Activated CD8-positive, alpha-beta T cell treated with anti-CD3 and anti-CD28 coated beads for 36 hours (primary cell): ENCODE measurements around the gene PPP1R7. TPM values are rescaled to one million over a fixed set of nuclear protein-coding genes. Genes with fewer than 3 reads are reported as not detected.
A peak's percentile ranks its signal among the peaks of the same experiment; 100 is the strongest.

Experiments
- ATAC-seq: fragments of 200-7000 bp; cut with Tn5 transposase; one replicate; pipeline ENCODE4 v1.10.0; 2021; ENCODE audit warnings: mild to moderate bottlenecking, moderate library complexity
- CTCF ChIA-PET: fragments of 350-600 bp; sonication (Branson Sonifier 250); formaldehyde crosslinking; loops from one replicate; lab custom pipeline; 2021; ENCODE audit warnings: antibody characterized with exemption; lab: Charles Lee
- POLR2A ChIA-PET: fragments of 350-600 bp; sonication (Branson Sonifier 250); formaldehyde crosslinking; loops from one replicate; lab custom pipeline; 2021; ENCODE audit warnings: antibody characterized with exemption; lab: Charles Lee
- DNase-seq: peaks from one replicate; pipeline ENCODE4 v3.0.0-alpha.2; 2020
- H3K27ac Mint-ChIP-seq: one replicate; pipeline ENCODE4 v1.8.0; 2021; ENCODE audit warnings: mild to moderate bottlenecking, mixed read lengths
- H3K27me3 Mint-ChIP-seq: one replicate; pipeline ENCODE4 v1.8.0; 2021; ENCODE audit warnings: mixed read lengths
- H3K36me3 Mint-ChIP-seq: one replicate; pipeline ENCODE4 v1.8.0; 2021; ENCODE audit warnings: low read depth, mixed read lengths
- H3K4me1 Mint-ChIP-seq: one replicate; pipeline ENCODE4 v1.8.0; 2021; ENCODE audit warnings: low read depth, mixed read lengths
- H3K4me3 Mint-ChIP-seq: one replicate; pipeline ENCODE4 v1.8.0; 2021; ENCODE audit warnings: mild to moderate bottlenecking, moderate library complexity, mixed read lengths
- H3K9me3 Mint-ChIP-seq: one replicate; pipeline ENCODE4 v1.8.0; 2021; ENCODE audit warnings: mixed read lengths
- CTCF ChIP-seq: fragments of 200-600 bp; IDR thresholded peaks from one replicate; pipeline ENCODE4 v1.8.0; 2022; ENCODE audit warnings: antibody characterized with exemption, mild to moderate bottlenecking
- intact Hi-C: fragments of 100-400 bp; cut with micrococcal nuclease; formaldehyde crosslinking; loops from one replicate; pipeline ENCODE4 v1.10.0; 2022
- total RNA-seq, 2 experiments: library from RNA; stranded (reverse); gene quantifications; one replicate each; pipeline ENCODE4 v1.2.3, GENCODE V29; 2021

The PPP1R7 gene
- total RNA-seq, 2 experiments from 2014 or later: 82.9 to 88.7 TPM

- H3K4me3 Mint-ChIP-seq: peak overlapping the region; percentile 81
- POLR2A ChIA-PET: interaction anchor here (0.8 to 4.7 kb wide), 6 partner anchors 9 to 103 kb away, joined by 3 to 38 read pairs (median 6); partner anchors contain the start of genes MTERF4 and PASK
- no peak for TF ChIP-seq CTCF
- CTCF ChIA-PET: interaction anchor here (1.4 to 2.0 kb wide), 3 partner anchors 10 to 34 kb away, joined by 5 read pairs; partner anchors contain the start of gene MTERF4
- intact Hi-C loops: no loop called here
- peak; percentile 51 for ATAC-seq
- peak; percentile 85 for DNase-seq
- H3K9me3 Mint-ChIP-seq: no peaks in the 10 kb centered on the region
- H3K27ac Mint-ChIP-seq: peak overlapping the region; percentile 93
- no peaks in the 10 kb centered on the region for H3K27me3 Mint-ChIP-seq
- H3K36me3 Mint-ChIP-seq: peaks cover 45% of the 10 kb centered on the region
- peaks cover 42% of the 10 kb centered on the region for H3K4me1 Mint-ChIP-seq
Observed at GRCh38 chr2:241112592-241112991, 37.7 kb upstream of the PPP1R7 start.

GRCh38 chr2:241114836-241115235 is 35.4 kb upstream of the PPP1R7 start:
- Mint-ChIP-seq H3K4me3 (no peak overlapping the region), H3K9me3 (no peaks in the 10 kb centered on the region), H3K36me3 (peaks cover 37% of the 10 kb centered on the region), H3K27ac (no peak overlapping the region), H3K4me1 (peaks cover 23% of the 10 kb centered on the region), H3K27me3 (no peaks in the 10 kb centered on the region)
- TF ChIP-seq CTCF: no peak
- CTCF ChIA-PET: interaction anchor here (1.1 kb wide), 1 partner anchor 10 kb away, joined by 3 read pairs; no protein-coding TSS in a partner anchor
- ATAC-seq (no peak), DNase-seq (no peak)
- POLR2A ChIA-PET: interaction anchor here (0.9 kb wide), 1 partner anchor 13 kb away, joined by 3 read pairs; the partner anchor contains the start of gene MTERF4
- intact Hi-C loops: no loop called here

DNA sequence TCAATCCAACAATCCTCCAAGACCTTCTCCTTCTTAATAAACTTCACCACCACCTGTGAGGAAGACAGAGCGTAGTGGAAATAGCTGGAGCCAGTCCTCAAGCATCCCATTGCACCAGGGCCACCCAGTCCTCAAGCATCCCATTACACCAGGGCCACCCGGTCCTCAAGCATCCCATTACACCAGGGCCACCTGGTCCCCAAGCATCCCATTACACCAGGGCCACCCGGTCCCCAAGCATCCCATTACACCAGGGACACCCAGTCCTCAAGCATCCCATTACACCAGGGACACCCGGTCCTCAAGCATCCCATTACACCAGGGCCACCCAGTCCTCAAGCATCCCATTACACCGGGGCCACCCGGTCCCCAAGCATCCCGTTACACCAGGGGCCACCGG is 34.9 kb upstream of the PPP1R7 start:
- Mint-ChIP-seq H3K27ac (no peak overlapping the region), H3K4me1 (peaks cover 20% of the 10 kb centered on the region), H3K36me3 (peaks cover 40% of the 10 kb centered on the region), H3K9me3 (no peaks in the 10 kb centered on the region), H3K27me3 (no peaks in the 10 kb centered on the region), H3K4me3 (no peak overlapping the region)
- intact Hi-C loops: no loop called here
- POLR2A ChIA-PET: interaction anchor here (0.9 kb wide), 1 partner anchor 13 kb away, joined by 3 read pairs; the partner anchor contains the start of gene MTERF4
- no peak for TF ChIP-seq CTCF
- ATAC-seq (no peak), DNase-seq (no peak)
- CTCF ChIA-PET: interaction anchor here (1.1 kb wide), 1 partner anchor 9 kb away, joined by 3 read pairs; no protein-coding TSS in a partner anchor

DNA sequence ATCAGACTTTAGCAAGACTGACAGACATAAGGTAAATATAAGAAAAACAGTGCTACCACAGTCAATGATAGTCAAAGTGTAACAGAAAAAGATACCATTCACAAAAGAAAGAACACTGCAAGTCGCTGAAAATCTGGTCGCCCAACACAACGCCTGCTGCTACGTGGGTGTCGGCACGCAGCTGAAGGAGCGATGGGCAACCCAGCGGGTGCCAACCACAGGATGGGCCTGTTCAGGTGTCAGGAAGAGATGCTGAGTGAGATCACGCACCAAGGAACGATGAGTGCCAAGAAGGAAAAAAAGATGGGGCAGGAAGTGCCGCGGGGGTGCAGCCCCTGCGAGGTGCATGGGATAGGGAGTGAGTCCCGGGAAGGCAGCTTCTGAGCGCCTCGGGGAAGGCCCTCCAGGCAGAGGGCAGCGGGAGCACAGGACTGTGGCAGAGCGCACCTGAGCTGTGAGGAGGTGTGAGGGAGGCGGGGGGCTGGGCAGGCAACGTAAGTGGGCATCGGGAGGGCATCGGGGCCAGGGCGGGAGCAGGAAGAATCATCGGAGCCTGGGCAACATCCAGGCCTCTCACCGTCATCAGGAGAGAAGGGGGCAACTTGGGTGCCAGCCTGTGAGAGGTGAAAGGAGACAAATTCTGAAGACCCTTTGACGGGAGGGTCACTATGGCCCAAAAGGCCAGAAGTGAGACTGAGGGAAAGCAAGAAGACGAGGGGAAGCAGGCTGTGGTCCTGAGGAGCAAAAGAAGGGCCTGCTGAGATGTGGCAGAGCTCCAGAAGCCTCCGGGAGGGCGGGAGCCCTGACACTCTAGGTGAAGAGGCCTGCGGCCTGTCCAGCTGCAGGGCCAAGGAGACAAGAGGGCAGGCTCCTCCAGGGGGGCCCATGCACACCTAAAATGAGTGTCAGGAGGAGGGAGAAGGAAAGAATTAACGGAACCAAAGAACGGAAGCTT is 33.4 kb upstream of the PPP1R7 start:
- Mint-ChIP-seq H3K9me3 (peaks cover 3% of the 10 kb centered on the region), H3K4me1 (peaks cover 23% of the 10 kb centered on the region), H3K36me3 (peaks cover 44% of the 10 kb centered on the region), H3K27me3 (no peaks in the 10 kb centered on the region), H3K27ac (no peak overlapping the region), H3K4me3 (no peak overlapping the region)
- TF ChIP-seq CTCF: no peak
- no peak for ATAC-seq
- ChIA-PET CTCF (no interaction called here), POLR2A (interaction anchor here (0.5 to 0.9 kb wide), 2 partner anchors 10 to 1108 kb away, joined by 3 read pairs; no protein-coding TSS in a partner anchor)
- DNase-seq: no peak
- intact Hi-C loops: no loop called here
